Activated naive CD8-positive, alpha-beta T cell treated with anti-CD3 and anti-CD28 coated beads for 36 hours (primary cell): Measurements from ENCODE around the gene PGLYRP3. TPM values are rescaled to one million over a fixed set of nuclear protein-coding genes. Genes with fewer than 3 reads are reported as not detected.
"Not testable (repeated sequence)": the region's sequence is repeated elsewhere in the genome, so short reads cannot be mapped to it uniquely, and the experiment has no call there.

Experiments
- DNase-seq: peaks from one replicate; pipeline ENCODE4 v3.0.0; 2021
- H3K27ac Mint-ChIP-seq: one replicate; pipeline ENCODE4 v1.8.0; 2022; ENCODE audit warnings: mild to moderate bottlenecking, moderate library complexity, mixed read lengths
- H3K27me3 Mint-ChIP-seq: one replicate; pipeline ENCODE4 v1.8.0; 2022; ENCODE audit warnings: mild to moderate bottlenecking, mixed read lengths
- H3K36me3 Mint-ChIP-seq: one replicate; pipeline ENCODE4 v1.8.0; 2021; ENCODE audit warnings: mild to moderate bottlenecking, mixed read lengths
- H3K4me1 Mint-ChIP-seq: one replicate; pipeline ENCODE4 v1.8.0; 2021; ENCODE audit warnings: mixed read lengths
- H3K4me3 Mint-ChIP-seq: one replicate; pipeline ENCODE4 v1.8.0; 2022; ENCODE audit warnings: mild to moderate bottlenecking, moderate library complexity, mixed read lengths
- H3K9me3 Mint-ChIP-seq: one replicate; pipeline ENCODE4 v1.8.0; 2022; ENCODE audit warnings: mixed read lengths
- total RNA-seq, 2 experiments: library from RNA; stranded (reverse); gene quantifications; one replicate each; pipeline ENCODE4 v1.2.3, GENCODE V29; 2021

Gene PGLYRP3
- total RNA-seq, 2 experiments from 2014 or later, result not detected

- peaks cover 9% of the 10 kb centered on the region for H3K4me1 Mint-ChIP-seq
- DNase-seq, result no peak
- H3K4me3 Mint-ChIP-seq, result no peak overlapping the region
- H3K27ac Mint-ChIP-seq, result no peak overlapping the region
- H3K9me3 Mint-ChIP-seq, result no peaks in the 10 kb centered on the region
- peaks cover 16% of the 10 kb centered on the region for H3K27me3 Mint-ChIP-seq
- no peaks in the 10 kb centered on the region for H3K36me3 Mint-ChIP-seq
These were observed 40.6 kb upstream of the PGLYRP3 start for GRCh38 chr1:153353226-153353947.

- peak; percentile 43 for DNase-seq
- Mint-ChIP-seq H3K4me3 (no peak overlapping the region), H3K4me1 (peaks cover 5% of the 10 kb centered on the region), H3K27me3 (peaks cover 23% of the 10 kb centered on the region), H3K9me3 (no peaks in the 10 kb centered on the region), H3K36me3 (no peaks in the 10 kb centered on the region), H3K27ac (no peak overlapping the region)
These were observed 39.8 kb upstream of the PGLYRP3 start for GRCh38 chr1:153352523-153352922.

- no peaks in the 10 kb centered on the region for H3K9me3 Mint-ChIP-seq
- H3K27me3 Mint-ChIP-seq, result peaks cover 43% of the 10 kb centered on the region
- H3K4me3 Mint-ChIP-seq, result no peak overlapping the region
- H3K27ac Mint-ChIP-seq, result no peak overlapping the region
- DNase-seq, result no peak
- H3K4me1 Mint-ChIP-seq, result peaks cover 11% of the 10 kb centered on the region
- no peaks in the 10 kb centered on the region for H3K36me3 Mint-ChIP-seq
These were observed 37.7 kb upstream of the PGLYRP3 start for GRCh38 chr1:153350321-153350957.

GRCh38 chr1:153349363-153350320 lies 36.9 kb upstream of the PGLYRP3 start:
- Mint-ChIP-seq H3K4me3 (no peak overlapping the region), H3K27me3 (peaks cover 44% of the 10 kb centered on the region), H3K9me3 (no peaks in the 10 kb centered on the region), H3K4me1 (peaks cover 18% of the 10 kb centered on the region), H3K27ac (no peak overlapping the region), H3K36me3 (no peaks in the 10 kb centered on the region)
- DNase-seq, result no peak

GRCh38 chr1:153348511-153349362 lies 36.0 kb upstream of the PGLYRP3 start, which contains the start of gene PGLYRP4:
Gene PGLYRP4, minus strand, starts transcription at chr1:153348841. Its CDS starts 909 bp downstream, at chr1:153347932.
- Mint-ChIP-seq H3K27ac (no peak within 1 kb of the TSS), H3K9me3 (no peaks in the 10 kb centered on the region), H3K4me3 (no peak within 1 kb of the TSS), H3K27me3 (peaks cover 50% of the 10 kb centered on the region), H3K4me1 (peaks cover 25% of the 10 kb centered on the region), H3K36me3 (no peaks in the 10 kb centered on the region)
- no peak for DNase-seq

GRCh38 chr1:153347856-153348255 lies 35.1 kb upstream of the PGLYRP3 start:
- H3K4me1 Mint-ChIP-seq, result peaks cover 29% of the 10 kb centered on the region
- no peaks in the 10 kb centered on the region for H3K9me3 Mint-ChIP-seq
- DNase-seq, result no peak
- no peak overlapping the region for H3K4me3 Mint-ChIP-seq
- no peak overlapping the region for H3K27ac Mint-ChIP-seq
- peaks cover 57% of the 10 kb centered on the region for H3K27me3 Mint-ChIP-seq
- H3K36me3 Mint-ChIP-seq, result no peaks in the 10 kb centered on the region

- not testable (repeated sequence) for H3K27ac Mint-ChIP-seq, DNase-seq, H3K9me3 Mint-ChIP-seq, H3K36me3 Mint-ChIP-seq, H3K4me3 Mint-ChIP-seq
- peaks cover 64% of the 10 kb centered on the region for H3K27me3 Mint-ChIP-seq
- peaks cover 32% of the 10 kb centered on the region for H3K4me1 Mint-ChIP-seq
These were observed 34.3 kb upstream of the PGLYRP3 start for GRCh38 chr1:153347049-153347448.

GRCh38 chr1:153346077-153346723 lies 33.4 kb upstream of the PGLYRP3 start:
- Mint-ChIP-seq H3K4me1 (peaks cover 32% of the 10 kb centered on the region), H3K9me3 (no peaks in the 10 kb centered on the region), H3K27ac (no peak overlapping the region), H3K4me3 (no peak overlapping the region), H3K27me3 (peaks cover 64% of the 10 kb centered on the region), H3K36me3 (no peaks in the 10 kb centered on the region)
- no peak for DNase-seq

- Mint-ChIP-seq H3K27me3 (peaks cover 60% of the 10 kb centered on the region), H3K9me3 (no peaks in the 10 kb centered on the region), H3K27ac (no peak overlapping the region), H3K4me1 (peaks cover 32% of the 10 kb centered on the region), H3K36me3 (no peaks in the 10 kb centered on the region), H3K4me3 (no peak overlapping the region)
- DNase-seq, result peak; percentile 21
These were observed 32.7 kb upstream of the PGLYRP3 start for GRCh38 chr1:153345187-153346076.

- H3K36me3 Mint-ChIP-seq, result no peaks in the 10 kb centered on the region
- peaks cover 55% of the 10 kb centered on the region for H3K27me3 Mint-ChIP-seq
- H3K27ac Mint-ChIP-seq, result no peak overlapping the region
- H3K9me3 Mint-ChIP-seq, result no peaks in the 10 kb centered on the region
- no peak overlapping the region for H3K4me3 Mint-ChIP-seq
- H3K4me1 Mint-ChIP-seq, result peaks cover 37% of the 10 kb centered on the region
- no peak for DNase-seq
These were observed 31.9 kb upstream of the PGLYRP3 start for GRCh38 chr1:153344718-153345025.

- DNase-seq, result no peak
- Mint-ChIP-seq H3K27ac (no peak overlapping the region), H3K27me3 (peaks cover 49% of the 10 kb centered on the region), H3K9me3 (no peaks in the 10 kb centered on the region), H3K4me3 (no peak overlapping the region), H3K4me1 (peaks cover 37% of the 10 kb centered on the region), H3K36me3 (no peaks in the 10 kb centered on the region)
These were observed 31.3 kb upstream of the PGLYRP3 start for GRCh38 chr1:153343811-153344717.

- no peaks in the 10 kb centered on the region for H3K36me3 Mint-ChIP-seq
- peaks cover 48% of the 10 kb centered on the region for H3K27me3 Mint-ChIP-seq
- H3K4me1 Mint-ChIP-seq, result peaks cover 37% of the 10 kb centered on the region
- H3K9me3 Mint-ChIP-seq, result no peaks in the 10 kb centered on the region
- H3K27ac Mint-ChIP-seq, result no peak overlapping the region
- no peak overlapping the region for H3K4me3 Mint-ChIP-seq
- no peak for DNase-seq
These were observed 30.4 kb upstream of the PGLYRP3 start for GRCh38 chr1:153343040-153343681.
